Measurements from ENCODE around the gene DIDO1. TPM values are rescaled to one million over a fixed set of nuclear protein-coding genes. Genes with fewer than 3 reads are reported as not detected.

Gene DIDO1
- total RNA-seq, 1 donor from 2014 or later = 37.9 TPM

GRCh38 chr20:62916703-62917476 is 9.4 kb downstream of the DIDO1 start:
- TF ChIP-seq, protein P1, sequence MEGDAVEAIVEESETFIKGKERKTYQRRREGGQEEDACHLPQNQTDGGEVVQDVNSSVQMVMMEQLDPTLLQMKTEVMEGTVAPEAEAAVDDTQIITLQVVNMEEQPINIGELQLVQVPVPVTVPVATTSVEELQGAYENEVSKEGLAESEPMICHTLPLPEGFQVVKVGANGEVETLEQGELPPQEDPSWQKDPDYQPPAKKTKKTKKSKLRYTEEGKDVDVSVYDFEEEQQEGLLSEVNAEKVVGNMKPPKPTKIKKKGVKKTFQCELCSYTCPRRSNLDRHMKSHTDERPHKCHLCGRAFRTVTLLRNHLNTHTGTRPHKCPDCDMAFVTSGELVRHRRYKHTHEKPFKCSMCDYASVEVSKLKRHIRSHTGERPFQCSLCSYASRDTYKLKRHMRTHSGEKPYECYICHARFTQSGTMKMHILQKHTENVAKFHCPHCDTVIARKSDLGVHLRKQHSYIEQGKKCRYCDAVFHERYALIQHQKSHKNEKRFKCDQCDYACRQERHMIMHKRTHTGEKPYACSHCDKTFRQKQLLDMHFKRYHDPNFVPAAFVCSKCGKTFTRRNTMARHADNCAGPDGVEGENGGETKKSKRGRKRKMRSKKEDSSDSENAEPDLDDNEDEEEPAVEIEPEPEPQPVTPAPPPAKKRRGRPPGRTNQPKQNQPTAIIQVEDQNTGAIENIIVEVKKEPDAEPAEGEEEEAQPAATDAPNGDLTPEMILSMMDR (IDR thresholded peaks at IDR 0.05; ENCODE audit: insufficient read depth, low read length, poor library complexity, severe bottlenecking) = no peak
- Histone ChIP-seq H3K36me3 (ENCODE audit: control insufficient read depth, insufficient read depth, low read length) (peaks cover 3% of the 10 kb centered on the region), H3K4me3 (ENCODE audit: low read depth, low read length) (no peak overlapping the region), H3K27me3 (ENCODE audit: control insufficient read depth, insufficient read depth, low read length) (no peaks in the 10 kb centered on the region)
- DNase-seq (ENCODE audit: low read depth) = no peak

- TF ChIP-seq, protein P1 (IDR thresholded peaks at IDR 0.05; ENCODE audit: insufficient read depth, low read length, poor library complexity, severe bottlenecking) = no peak
- peaks cover 5% of the 10 kb centered on the region for H3K36me3 ChIP-seq (ENCODE audit: control insufficient read depth, insufficient read depth, low read length)
- DNase-seq (ENCODE audit: low read depth) = no peak
- H3K27me3 ChIP-seq (ENCODE audit: control insufficient read depth, insufficient read depth, low read length) = no peaks in the 10 kb centered on the region
- H3K4me3 ChIP-seq (ENCODE audit: low read depth, low read length) = no peak overlapping the region
Measured at GRCh38 chr20:62914970-62915457, 11.3 kb downstream of the DIDO1 start.

DNA sequence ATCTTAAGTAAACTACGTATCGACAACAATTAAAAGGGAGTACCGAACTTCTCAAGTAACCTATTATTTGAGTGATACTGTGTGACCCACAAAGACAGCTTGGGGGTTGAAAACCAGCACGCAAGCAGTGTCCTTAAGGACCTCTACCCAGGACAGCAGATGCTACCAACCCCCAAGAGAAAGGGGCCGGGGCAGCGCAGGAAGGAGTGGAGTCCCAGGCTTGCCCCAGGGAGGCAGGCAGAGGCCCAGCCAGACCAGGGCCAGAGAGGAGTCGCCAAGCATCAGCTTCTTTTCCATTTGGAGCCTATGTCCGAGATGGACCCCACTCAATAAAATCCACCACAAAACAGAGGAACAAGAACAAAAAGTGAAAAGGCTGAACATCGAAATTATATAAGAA is 11.9 kb downstream of the DIDO1 start:
- no peak for DNase-seq (ENCODE audit: low read depth)
- Histone ChIP-seq H3K36me3 (ENCODE audit: control insufficient read depth, insufficient read depth, low read length) (peaks cover 5% of the 10 kb centered on the region), H3K27me3 (ENCODE audit: control insufficient read depth, insufficient read depth, low read length) (no peaks in the 10 kb centered on the region), H3K4me3 (ENCODE audit: low read depth, low read length) (no peak overlapping the region)
- TF ChIP-seq, protein P1 (IDR thresholded peaks at IDR 0.05; ENCODE audit: insufficient read depth, low read length, poor library complexity, severe bottlenecking) = no peak

DNA sequence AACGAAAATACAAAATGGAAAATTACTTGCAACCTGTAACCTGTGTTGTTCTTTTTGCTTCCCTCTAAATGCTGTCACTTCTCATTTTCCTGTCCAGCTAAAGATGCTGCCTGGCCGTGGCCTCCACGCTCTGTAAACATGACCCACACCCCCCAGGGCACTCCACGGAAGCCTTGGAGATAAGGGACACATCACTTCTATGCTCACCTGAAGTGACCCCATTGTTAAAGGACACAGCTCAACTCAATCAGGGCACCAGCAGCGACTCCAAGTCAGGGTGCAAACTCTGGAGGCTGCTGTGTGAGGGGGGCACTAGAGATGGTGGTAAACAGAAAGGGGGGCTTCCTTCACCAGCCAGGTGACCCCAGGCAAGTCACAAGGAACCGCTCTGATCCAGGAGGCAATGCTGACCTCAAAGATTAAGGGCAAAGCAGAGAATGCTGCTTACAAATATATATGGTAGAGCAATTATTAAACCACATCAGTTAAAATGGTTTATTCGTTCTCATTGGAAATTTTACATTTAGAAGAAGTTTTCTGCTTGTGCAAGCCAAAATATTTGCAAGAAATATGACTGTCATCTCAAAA is 13.2 kb downstream of the DIDO1 start:
- TF ChIP-seq, protein P1 (IDR thresholded peaks at IDR 0.05; ENCODE audit: insufficient read depth, low read length, poor library complexity, severe bottlenecking) = no peak
- no peak for DNase-seq (ENCODE audit: low read depth)
- H3K27me3 ChIP-seq (ENCODE audit: control insufficient read depth, insufficient read depth, low read length) = no peaks in the 10 kb centered on the region
- no peak overlapping the region for H3K4me3 ChIP-seq (ENCODE audit: low read depth, low read length)
- H3K36me3 ChIP-seq (ENCODE audit: control insufficient read depth, insufficient read depth, low read length) = peaks cover 6% of the 10 kb centered on the region

GRCh38 chr20:62911701-62912280 is 14.5 kb downstream of the DIDO1 start:
- DNase-seq (ENCODE audit: low read depth) = no peak
- H3K27me3 ChIP-seq (ENCODE audit: control insufficient read depth, insufficient read depth, low read length) = no peaks in the 10 kb centered on the region
- no peak overlapping the region for H3K4me3 ChIP-seq (ENCODE audit: low read depth, low read length)
- peaks cover 8% of the 10 kb centered on the region for H3K36me3 ChIP-seq (ENCODE audit: control insufficient read depth, insufficient read depth, low read length)
- TF ChIP-seq, protein P1 (IDR thresholded peaks at IDR 0.05; ENCODE audit: insufficient read depth, low read length, poor library complexity, severe bottlenecking) = no peak

All from kidney epithelial cell (primary cell).